BJ (cell line): ENCODE measurements around the gene ISCU. TPM values are rescaled to one million over a fixed set of nuclear protein-coding genes. Genes with fewer than 3 reads are reported as not detected.

Experiments used
- CTCF ChIA-PET: fragments of 350-600 bp; formaldehyde crosslinking; extraction: SDS; loops from one replicate; lab custom pipeline; 2021; ENCODE audit warnings: antibody characterized with exemption, inconsistent platforms; lab: Yijun Ruan, JAX
- POLR2A ChIA-PET: fragments of 300-600 bp; sonication (Branson Sonifier 250); formaldehyde crosslinking; extraction: SDS; loops from one replicate; lab custom pipeline; 2021; ENCODE audit warnings: antibody characterized with exemption; lab: Charles Lee
- DNase-seq: peaks from one replicate; pipeline ENCODE4 v3.0.0-alpha.2; 2011; ENCODE audit warnings: low read depth
- H3K27me3 ChIP-seq: 2 replicates; pipeline ENCODE4 v1.6.0; 2011; ENCODE audit warnings: low read length; ENCODE audit not compliant: control insufficient read depth, insufficient read depth
- H3K36me3 ChIP-seq: 2 replicates; pipeline ENCODE4 v1.5.1; 2011; ENCODE audit warnings: low read length; ENCODE audit not compliant: control insufficient read depth, insufficient read depth
- H3K4me3 ChIP-seq: 2 replicates; pipeline ENCODE4 v1.5.1; 2011; ENCODE audit warnings: low read depth, mild to moderate bottlenecking, control low read depth, low read length
- polyA plus RNA-seq: library from polyadenylated mRNA; depleted of rRNA; stranded (reverse); fragments of >200 nt; gene quantifications from 2 replicates; pipeline ENCODE4 v1.2.3, GENCODE V29; 2011
- TF ChIP-seq, protein P1 (sequence below): IDR thresholded peaks from 2 replicates; pipeline ENCODE4 v1.5.1; 2011; ENCODE audit warnings: low read depth, mild to moderate bottlenecking, control low read depth, inconsistent platforms, low read length, moderate library complexity; ENCODE audit not compliant: insufficient read depth

Gene ISCU
- polyA plus RNA-seq, 1 experiment = 125 TPM

DNA sequence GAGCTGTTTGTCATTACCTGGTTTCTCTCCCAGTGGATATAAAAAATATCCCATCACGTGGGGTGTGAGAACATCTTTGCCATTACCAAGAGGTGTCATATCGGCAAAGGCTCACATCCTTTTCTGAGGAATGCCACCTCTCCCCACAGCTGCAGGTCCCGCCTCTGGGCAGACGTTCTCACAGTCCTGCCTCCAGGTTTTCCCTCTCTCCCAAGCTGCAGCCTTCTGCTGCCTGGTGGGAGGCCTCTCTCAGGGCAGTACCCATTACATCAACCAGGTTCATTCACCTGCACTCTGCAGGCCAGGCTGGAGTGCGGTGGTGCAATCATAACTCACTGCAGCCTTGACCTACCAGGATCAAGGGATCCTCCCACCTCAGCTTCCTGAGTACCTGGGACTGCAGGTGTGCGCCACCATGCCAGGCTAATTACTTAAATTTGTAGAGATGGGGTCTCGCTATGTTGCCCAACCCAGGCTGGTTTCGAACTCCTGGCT is 50.4 kb downstream of the ISCU start:
- no peaks in the 10 kb centered on the region for H3K36me3 ChIP-seq
- ChIA-PET POLR2A (interaction anchor here (0.7 kb wide), 1 partner anchor 1629 kb away, joined by 3 read pairs; no protein-coding TSS in a partner anchor), CTCF (interaction anchor here (1.1 to 12.6 kb wide), 2 partner anchors 27 to 44 kb away, joined by 6 to 460 read pairs; partner anchors contain the start of genes ISCU and SART3)
- no peaks in the 10 kb centered on the region for H3K27me3 ChIP-seq
- TF ChIP-seq, protein P1, sequence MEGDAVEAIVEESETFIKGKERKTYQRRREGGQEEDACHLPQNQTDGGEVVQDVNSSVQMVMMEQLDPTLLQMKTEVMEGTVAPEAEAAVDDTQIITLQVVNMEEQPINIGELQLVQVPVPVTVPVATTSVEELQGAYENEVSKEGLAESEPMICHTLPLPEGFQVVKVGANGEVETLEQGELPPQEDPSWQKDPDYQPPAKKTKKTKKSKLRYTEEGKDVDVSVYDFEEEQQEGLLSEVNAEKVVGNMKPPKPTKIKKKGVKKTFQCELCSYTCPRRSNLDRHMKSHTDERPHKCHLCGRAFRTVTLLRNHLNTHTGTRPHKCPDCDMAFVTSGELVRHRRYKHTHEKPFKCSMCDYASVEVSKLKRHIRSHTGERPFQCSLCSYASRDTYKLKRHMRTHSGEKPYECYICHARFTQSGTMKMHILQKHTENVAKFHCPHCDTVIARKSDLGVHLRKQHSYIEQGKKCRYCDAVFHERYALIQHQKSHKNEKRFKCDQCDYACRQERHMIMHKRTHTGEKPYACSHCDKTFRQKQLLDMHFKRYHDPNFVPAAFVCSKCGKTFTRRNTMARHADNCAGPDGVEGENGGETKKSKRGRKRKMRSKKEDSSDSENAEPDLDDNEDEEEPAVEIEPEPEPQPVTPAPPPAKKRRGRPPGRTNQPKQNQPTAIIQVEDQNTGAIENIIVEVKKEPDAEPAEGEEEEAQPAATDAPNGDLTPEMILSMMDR = no peak
- DNase-seq = no peak
- H3K4me3 ChIP-seq = no peak overlapping the region

DNA sequence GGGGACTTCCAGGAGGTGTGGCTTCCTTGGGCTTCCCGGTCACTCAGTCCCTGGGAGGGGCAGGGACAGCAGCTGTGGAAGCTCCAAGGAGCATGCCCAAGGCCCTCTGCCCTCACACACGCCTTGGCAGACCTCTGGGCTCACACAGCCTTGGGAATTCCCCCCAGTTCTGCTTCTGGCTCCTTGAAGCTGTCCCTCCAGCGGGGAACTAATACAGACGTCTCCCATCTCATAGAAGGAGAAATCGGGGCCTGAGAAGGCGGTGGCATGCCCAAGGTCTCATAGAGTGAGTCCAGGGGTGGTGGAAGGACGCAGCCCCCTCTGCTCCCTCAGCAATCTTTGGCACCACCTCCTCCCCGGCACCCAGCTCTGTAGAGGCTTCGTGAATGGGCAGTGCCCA is 51.2 kb downstream of the ISCU start:
- TF ChIP-seq, protein P1 = no peak
- POLR2A ChIA-PET = no interaction called here
- H3K4me3 ChIP-seq = no peak overlapping the region
- no peaks in the 10 kb centered on the region for H3K27me3 ChIP-seq
- CTCF ChIA-PET = interaction anchor here (12.6 kb wide), 1 partner anchor 45 kb away, joined by 460 read pairs; the partner anchor contains the start of genes ISCU and SART3
- no peaks in the 10 kb centered on the region for H3K36me3 ChIP-seq
- DNase-seq = no peak

DNA sequence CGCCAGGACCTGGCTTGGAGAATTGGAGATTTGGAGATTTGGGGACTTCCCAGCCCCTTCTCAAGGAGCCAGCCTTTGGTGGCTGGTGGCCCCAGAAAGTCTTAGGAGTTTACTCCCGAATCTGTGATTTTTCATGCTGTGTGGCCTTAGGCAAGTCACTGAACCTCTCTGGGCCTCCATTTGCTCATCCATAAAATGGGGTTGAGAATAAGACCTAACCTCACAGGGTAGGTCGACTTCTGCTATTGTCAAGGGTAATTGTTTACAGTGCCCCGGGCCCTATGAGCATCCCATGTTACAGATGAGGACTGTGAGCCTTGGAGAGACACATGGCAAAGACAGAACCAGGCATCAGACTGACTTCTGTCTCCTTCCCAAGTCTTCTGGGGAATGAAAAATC is 51.6 kb downstream of the ISCU start:
- no peak overlapping the region for H3K4me3 ChIP-seq
- H3K36me3 ChIP-seq = no peaks in the 10 kb centered on the region
- TF ChIP-seq, protein P1 = no peak
- CTCF ChIA-PET = interaction anchor here (12.6 kb wide), 1 partner anchor 46 kb away, joined by 460 read pairs; the partner anchor contains the start of genes ISCU and SART3
- no peak for DNase-seq
- POLR2A ChIA-PET = no interaction called here
- H3K27me3 ChIP-seq = no peaks in the 10 kb centered on the region

DNA sequence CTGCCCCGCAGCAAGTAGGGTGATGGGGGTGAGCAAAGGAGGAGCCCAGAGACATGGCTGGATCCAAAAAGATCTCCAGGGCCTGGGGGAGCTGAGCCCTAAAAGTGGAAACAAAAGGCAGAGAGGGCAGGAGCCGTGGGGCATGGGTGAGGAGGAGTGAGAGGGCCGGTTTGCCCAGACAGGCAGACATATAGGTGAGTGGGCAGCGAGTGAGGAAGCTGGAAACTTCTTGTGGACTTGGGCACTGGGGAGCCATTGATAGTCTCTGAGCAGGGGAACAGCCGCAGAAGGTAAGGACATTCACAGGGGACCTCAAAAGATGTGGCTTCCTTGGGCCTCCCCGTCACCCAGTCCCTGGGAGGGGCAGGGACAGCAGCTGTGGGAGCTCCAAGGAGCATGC is 52.2 kb downstream of the ISCU start:
- no peak for DNase-seq
- CTCF ChIA-PET = interaction anchor here (12.6 kb wide), 1 partner anchor 46 kb away, joined by 460 read pairs; the partner anchor contains the start of genes ISCU and SART3
- Histone ChIP-seq H3K36me3 (no peaks in the 10 kb centered on the region), H3K4me3 (no peak overlapping the region), H3K27me3 (no peaks in the 10 kb centered on the region)
- TF ChIP-seq, protein P1 = no peak
- POLR2A ChIA-PET = no interaction called here

DNA sequence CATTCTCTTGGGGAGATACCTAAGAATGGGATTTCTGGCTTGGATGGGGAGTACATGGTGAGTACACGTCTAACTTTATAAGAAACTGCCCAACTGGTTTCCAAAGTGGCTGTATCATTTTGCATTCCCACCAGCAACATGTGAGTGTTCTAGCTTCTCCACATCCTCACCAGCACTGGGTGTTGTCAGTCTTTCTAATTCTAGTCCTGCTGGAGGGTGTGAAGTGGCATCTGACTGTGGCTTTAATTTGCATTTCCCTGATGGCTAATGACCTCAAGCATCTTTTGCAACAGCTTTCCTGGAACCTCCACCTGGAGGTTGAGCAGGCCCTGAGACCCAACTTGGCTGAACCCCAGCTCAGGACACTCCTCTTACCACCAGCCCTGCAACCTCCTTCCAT is 53.5 kb downstream of the ISCU start:
- Histone ChIP-seq H3K36me3 (no peaks in the 10 kb centered on the region), H3K27me3 (no peaks in the 10 kb centered on the region), H3K4me3 (no peak overlapping the region)
- ChIA-PET POLR2A (no interaction called here), CTCF (interaction anchor here (1.8 to 12.6 kb wide), 3 partner anchors 26 to 188 kb away, joined by 5 to 460 read pairs (median 29); partner anchors contain the start of genes ISCU and SART3)
- no peak for DNase-seq
- TF ChIP-seq, protein P1 = no peak
